GM18498 (cell line): ENCODE data around the gene NSMCE1.
A peak's percentile ranks its signal among the peaks of the same experiment; 100 is the strongest.

Source experiments
- ATAC-seq: cut with Tn5 transposase; IDR thresholded peaks from one replicate; pipeline ENCODE4 v1.9.1; 2021; ENCODE audit warnings: mild to moderate bottlenecking, moderate library complexity; ENCODE audit not compliant: unreplicated experiment

NSMCE1 gene

DNA sequence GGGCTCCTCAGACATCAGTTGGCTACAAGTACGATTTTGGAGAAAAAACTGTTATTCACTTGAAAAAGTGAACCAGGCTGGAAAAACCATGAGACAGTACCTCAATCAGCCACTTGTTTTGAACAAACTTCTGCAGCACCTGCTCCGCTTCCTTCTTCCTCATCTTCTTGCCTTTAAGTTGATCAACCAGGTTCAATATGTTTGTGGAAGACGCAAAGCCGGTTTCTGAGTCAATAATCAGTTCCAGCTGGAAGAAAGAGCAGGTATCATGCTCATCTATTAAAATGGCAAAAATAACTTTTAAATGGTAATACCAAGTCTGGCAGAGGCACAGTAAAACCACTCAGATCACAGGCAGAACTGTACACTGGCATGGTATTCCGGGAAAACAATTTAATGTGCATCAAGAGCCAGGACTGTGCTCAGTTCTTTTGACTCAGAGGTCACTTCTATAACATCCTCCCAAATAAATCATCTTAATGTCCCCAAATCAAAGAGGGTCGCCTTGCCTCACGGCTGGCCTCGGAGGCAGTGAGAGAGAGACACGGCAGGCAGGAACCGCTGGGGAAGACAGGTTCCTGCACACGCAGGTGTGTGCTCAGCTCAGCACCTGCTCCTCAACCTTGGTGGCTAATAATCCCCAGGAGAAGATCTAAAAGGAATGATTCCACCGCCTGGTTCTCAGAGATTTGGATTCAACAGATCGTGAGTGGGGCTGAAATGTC, 35.5 kb downstream of the NSMCE1 start:
- no peak for ATAC-seq

DNA sequence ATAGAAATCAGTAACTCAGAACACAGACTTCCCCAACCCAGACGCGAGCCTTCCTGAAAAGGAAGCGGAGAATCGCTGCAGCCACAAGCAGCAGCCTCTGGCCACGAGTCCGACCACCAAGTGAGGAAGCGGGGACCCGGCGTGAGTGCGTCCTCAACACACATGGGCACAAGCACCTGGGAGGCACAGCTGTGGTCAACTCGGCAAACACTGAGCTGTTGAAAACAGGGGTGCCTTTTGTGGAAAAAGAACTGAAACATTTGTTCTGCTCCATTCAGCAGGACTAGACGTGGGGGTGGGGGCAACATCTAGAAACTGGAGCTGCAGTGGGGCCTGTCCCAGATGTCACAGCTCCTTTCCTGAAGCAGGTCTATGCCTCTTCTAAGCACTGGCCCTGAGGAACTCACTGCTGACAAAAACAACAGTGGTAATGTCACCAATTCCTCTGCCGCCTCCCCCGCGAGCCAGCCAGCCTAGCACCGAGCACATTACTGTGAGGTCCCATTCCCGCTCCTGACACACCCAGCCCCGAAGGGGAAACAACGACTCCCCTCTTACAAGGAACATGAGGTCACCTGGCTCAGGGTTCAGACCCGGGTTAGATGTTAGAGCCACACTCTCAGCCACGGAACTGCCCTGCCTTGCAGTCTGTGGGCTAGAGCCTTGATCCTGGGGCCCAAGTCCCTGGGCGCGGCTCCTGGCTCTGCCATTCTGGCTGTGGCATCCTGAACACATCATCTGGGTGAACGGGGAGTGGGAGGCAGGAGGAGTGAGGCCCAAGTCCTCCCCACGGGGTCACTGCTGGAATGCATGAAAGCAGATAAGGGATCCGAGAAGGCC, 36.3 kb downstream of the NSMCE1 start:
- peak; percentile 76 for ATAC-seq

GRCh38 chr16:27231692-27232060, 36.9 kb downstream of the NSMCE1 start:
- ATAC-seq: no peak

DNA sequence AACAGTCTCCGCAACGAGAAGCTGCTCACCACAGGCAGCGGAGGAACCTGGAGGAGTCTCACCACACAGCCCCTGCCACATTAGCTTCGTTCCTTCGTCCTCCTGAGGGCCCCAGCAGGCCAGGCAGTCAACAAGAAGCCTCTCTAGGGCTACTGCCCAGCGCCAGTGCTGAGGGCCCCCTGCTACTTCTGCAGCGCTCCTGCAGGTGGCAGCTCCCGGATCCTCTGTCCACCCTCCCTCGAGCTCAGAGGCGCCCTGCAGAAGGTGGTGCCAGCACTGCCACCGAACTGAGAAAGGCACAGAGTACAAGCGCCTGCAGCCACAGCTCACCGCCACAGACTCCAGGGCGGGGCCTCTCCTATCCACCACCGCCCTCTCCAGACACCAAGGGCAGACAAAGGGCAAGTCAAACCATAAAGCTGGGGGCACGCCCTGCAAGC, 38.0 kb downstream of the NSMCE1 start:
- ATAC-seq: no peak

DNA sequence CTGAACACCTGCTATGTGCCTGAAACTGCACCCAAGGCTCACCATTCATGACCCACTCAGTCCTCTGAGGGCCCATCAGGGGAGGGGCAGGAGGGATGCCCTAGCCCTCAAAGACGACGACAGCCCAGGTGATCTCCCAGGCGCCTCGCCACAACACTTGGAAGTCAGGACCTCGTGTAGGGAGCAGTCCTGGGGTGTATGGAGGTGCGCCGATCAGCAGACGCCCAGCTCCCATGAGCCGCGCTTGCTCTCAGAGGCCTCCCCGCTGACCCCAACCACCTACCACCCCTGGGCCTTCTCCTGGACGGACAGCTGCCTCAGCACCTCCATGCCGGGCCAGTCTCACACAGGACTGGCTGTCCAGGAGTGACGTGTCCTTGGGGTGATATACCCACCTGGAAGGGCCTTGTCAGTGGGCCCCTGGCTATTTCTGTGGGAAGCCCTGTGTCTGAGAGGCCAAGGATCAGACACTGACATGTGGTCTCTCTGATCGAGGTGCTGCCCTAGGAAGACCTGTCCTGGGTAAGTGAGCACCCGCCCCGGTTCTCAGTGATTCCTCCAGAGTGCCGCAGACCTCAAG, 38.6 kb downstream of the NSMCE1 start:
- no peak for ATAC-seq

DNA sequence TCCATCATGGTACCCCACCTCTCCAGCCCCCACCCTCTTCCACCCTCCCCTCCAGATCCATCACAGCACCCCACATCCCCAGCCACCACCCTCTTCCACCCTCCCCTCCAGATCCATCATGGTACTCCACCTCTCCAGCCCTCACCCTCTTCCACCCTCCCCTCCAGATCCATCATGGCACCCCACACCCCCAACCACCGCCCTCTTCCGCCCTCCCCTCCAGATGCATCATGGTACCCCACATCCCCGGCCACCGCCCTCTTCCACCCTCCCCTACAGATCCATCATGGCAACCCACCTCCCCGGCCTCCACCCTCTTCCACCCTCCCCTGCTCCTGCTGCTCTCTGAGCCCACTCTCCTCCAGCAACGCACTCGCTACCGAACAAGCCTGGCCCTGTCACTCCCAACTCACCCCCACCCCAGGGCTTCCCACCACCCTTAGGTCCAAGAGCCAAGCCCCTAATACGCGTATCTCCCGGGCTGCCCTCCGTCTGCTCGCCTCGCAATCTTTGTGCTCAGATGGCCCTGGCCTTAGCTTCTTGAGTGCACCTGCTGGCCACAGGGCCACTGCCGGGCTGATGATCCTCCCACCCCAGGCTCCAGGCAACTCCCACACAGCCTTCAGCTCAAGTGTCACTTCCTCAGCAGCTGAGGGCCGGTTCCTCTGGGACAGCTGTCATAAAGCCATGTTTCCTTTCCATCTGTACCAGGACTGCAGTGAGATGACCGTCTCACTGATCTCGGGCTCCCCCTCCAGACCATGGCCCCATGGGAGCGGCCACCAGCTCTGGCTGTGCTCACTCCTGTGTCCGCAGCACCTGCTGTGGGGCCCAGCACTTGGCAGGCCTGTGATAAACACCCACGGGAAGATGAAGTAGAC, 39.7 kb downstream of the NSMCE1 start:
- ATAC-seq: no peak

DNA sequence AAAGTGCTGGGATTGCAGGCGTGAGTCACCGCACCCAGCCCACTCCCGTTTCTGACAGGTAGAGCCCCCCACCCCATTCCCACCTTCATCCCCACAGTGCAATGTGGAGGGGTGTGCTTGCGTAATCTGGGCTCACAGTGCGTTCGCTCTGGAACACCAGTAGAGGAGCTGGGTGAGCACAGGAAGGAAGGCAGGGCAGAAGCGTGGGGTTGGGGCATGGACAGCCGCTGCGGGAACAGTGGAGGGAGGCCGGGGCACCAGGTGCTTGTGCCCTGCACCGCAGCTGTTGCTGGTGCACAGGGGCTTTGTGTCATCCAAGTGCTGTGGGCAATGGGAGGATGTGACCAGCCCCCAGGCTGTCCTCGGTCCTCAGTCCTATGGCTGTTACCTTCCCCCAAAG, 40.5 kb downstream of the NSMCE1 start:
- no peak for ATAC-seq

- ATAC-seq: no peak
Measured at GRCh38 chr16:27226976-27227705, 41.4 kb downstream of the NSMCE1 start.

DNA sequence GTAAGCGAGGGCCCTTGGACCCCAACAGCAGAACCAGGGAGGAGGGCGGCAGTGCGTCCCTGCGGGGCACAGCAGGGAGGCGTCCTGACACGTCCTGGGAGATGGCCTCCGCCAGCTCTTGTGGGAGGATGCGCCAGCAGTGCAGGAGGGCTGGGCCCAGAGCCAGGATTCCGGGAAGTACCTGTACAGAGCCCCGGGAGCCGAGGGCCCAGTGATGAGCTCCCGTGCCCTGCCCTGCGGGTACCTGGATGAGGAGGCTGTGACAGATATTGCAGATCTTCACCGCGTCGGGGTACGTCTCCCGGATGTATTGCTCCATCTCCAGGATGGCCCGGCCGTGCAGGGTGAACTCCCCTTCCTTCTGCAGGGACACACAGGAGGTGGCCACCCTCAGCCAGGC, 42.1 kb downstream of the NSMCE1 start:
- no peak for ATAC-seq

GRCh38 chr16:27225536-27226360, 42.8 kb downstream of the NSMCE1 start:
- no peak for ATAC-seq

DNA sequence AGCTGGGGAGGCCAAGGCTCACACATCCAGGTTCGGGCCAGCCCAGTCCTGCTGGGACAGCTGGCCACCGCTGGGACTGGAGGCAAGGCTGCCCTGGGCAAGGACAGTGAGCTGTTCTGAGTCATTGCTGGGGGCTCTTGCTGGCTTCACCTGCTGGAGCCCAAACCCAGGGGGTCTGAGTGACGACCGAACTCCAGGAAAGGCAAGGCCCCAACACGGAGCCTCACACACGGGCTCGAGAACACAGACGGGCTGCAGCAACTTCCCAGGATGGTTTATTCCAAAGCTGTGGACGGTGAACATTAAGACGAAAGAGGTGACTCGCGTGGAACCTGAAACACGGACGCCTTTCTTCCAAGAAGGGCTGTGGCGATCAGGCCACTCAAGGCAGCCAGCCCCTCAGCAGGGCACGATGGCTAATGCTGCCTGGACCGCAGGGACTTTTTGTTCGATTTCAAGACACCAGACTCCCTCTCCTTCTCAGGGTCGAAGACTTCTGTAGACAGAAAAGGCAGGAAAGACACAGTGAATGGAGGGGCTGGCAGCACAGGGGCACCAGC, 43.8 kb downstream of the NSMCE1 start:
- ATAC-seq: no peak

DNA sequence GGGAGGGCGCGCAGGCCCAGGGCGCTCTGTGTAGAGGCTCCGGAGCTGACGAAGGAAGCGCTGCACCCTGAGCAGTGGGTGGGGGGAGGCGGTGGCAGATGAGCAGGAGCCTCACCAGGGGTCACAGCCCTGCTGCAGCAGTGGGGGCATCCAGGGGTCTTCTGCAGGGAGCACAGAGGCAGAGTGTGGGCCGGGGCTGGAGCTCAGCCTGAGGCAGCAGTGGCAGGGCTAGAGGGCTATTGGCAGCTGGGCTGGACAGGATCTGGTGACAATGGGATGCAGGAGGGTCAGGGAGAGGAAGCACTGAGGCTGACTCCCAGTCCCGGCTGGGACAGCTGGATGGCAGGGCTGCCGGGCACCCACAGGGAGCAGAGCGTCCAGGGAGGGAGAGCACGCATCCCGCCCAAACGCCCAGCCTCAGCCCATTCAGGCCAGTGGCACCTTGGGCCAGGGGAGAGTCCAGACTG, 44.3 kb downstream of the NSMCE1 start:
- ATAC-seq: no peak

DNA sequence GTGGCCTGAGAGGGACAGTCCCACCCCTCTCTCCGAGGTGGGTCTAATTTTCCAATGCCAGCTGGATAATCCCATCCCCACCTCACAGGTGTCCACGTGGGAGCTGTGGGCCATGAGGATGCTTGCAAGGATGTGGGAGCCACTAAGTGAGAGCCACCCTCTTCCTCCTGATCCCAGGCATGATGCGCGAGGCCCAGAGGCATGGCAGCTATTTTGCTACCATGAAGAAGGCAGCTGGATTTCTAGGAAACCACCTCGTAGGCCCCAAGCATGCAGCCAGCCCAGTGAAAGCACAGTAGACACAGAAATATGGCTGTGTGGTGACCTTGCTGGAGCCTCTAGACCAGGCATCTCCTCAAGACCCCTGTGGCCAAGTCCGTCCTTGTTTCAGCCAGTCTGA, 44.9 kb downstream of the NSMCE1 start:
- ATAC-seq: no peak

GRCh38 chr16:27223226-27223610, 45.4 kb downstream of the NSMCE1 start:
- no peak for ATAC-seq

DNA sequence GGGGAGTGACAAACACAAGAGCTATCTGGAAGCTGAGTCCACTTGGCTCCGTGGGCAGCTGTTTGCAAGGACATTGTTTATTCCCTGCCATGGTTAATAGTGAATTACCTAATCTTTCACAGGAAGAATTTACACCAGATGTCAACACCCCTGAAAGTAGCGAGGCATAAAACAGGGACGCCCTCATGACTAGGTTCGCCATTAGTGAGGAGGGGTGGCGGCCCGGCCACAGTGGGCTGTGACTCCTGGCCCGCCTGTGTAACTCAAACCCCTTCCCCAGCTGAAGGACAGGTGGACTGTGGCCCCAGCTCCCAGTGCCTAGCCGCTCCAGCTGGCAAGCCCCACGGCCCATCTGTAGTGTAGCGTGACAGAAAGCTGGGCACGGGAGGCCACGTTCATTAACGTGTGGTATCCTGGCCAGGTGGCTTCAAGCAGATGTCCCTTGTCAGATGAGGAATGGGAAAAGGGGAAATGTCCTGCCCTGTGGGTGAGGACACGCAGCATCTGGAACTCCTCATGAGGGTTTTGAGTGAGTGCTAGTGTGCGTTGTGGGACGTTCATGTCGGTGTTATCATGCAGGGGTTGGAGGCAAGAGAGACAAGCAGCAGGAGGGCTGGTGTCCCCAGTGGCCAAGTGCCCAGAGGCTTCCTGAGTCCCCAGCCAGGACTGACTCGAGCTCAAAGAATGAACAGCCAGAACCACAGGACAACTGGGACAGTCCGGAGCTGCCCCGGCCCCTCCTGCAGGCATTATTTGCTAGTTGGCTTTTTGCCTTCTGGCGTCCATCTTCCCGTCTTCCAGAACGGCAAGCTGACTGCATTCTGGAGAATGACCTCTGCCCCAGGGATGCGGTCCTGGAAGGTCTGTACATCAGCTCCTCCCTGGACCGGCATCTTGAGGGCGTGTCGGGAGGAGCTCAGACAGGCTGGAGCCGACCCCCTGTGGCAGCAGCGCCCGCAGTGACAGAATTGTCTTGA, 46.0 kb downstream of the NSMCE1 start:
- no peak for ATAC-seq

GRCh38 chr16:27221576-27222248, 46.9 kb downstream of the NSMCE1 start:
- no peak for ATAC-seq

- ATAC-seq: no peak
Measured at GRCh38 chr16:27220991-27221390, 47.6 kb downstream of the NSMCE1 start.
